ENCODE measurements around the gene CHRM5.

CHRM5 gene

DNA sequence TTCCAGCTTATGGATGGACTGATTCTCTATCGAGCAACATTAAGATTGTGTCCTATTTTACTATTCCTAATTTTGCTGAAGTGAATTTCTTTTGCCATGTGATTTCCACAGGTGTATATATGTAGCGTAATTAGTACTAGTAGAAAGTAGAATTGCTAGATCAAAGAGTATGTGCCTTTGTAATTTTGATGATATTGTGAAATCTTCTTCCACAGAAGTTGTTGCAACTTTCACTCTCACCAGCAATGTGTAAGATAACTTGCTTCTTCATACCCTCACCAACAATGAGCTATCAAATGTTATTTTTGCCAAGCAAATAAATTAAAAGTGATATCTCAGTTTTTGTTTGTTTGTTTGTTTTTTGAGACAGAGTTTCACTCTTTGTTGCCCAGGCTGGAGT is 139.0 kb downstream of the CHRM5 start (continued):
- no peak for TF ChIP-seq PATZ1 (CRISPR knock-in tag; IDR thresholded peaks at IDR 0.05; ENCODE audit: borderline replicate concordance)
- TF ChIP-seq ZFP30 (CRISPR knock-in tag; IDR thresholded peaks at IDR 0.05) = no peak
- no peak for TF ChIP-seq CSDC2 (CRISPR knock-in tag; IDR thresholded peaks at IDR 0.05)
- no peak for TF ChIP-seq BACH2 (CRISPR knock-in tag; IDR thresholded peaks at IDR 0.05; ENCODE audit: borderline replicate concordance)
- no peak for TF ChIP-seq SNAI2 (CRISPR knock-in tag; IDR thresholded peaks at IDR 0.05)

GRCh38 chr15:34109797-34110663 is 141.7 kb downstream of the CHRM5 start:
- TF ChIP-seq BACH2 (CRISPR knock-in tag; IDR thresholded peaks at IDR 0.05; ENCODE audit: borderline replicate concordance) (no peak), ZFP3 (CRISPR knock-in tag; IDR thresholded peaks at IDR 0.05) (no peak), ZNF565 (CRISPR knock-in tag; conservative IDR thresholded peaks at IDR 0.05; ENCODE audit: low read depth) (no peak), RARB (CRISPR knock-in tag; IDR thresholded peaks at IDR 0.05) (no peak), ISL1 (CRISPR knock-in tag; IDR thresholded peaks at IDR 0.05) (no peak), ARNTL (CRISPR knock-in tag; IDR thresholded peaks at IDR 0.05; ENCODE audit: borderline replicate concordance, low read depth) (no peak), ZFP30 (CRISPR knock-in tag; IDR thresholded peaks at IDR 0.05) (no peak)
- peak; percentile 80; the same call in 2 of the 3 replicates for ATAC-seq

DNA sequence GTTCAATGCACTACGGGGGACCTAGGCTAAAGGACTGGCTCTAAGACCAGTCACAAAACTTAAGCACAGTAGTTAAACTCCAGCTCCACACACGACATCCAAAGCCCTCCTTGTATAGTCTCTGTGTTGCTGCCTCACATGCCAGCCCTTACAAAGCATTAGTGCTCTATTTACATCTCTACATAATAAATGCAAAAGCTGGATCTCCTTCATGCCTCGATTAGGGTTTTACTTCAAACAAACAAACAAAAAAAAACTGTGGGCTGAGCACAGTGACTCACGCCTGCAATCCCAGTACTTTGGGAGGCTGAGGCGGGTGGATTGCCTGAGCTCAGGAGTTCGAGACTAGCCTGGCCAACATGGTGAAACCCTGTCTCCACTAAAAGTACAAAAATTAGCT is 143.2 kb downstream of the CHRM5 start:
- no peak for TF ChIP-seq PPARA (CRISPR knock-in tag; IDR thresholded peaks at IDR 0.05; ENCODE audit: borderline replicate concordance)
- TF ChIP-seq, protein P1, sequence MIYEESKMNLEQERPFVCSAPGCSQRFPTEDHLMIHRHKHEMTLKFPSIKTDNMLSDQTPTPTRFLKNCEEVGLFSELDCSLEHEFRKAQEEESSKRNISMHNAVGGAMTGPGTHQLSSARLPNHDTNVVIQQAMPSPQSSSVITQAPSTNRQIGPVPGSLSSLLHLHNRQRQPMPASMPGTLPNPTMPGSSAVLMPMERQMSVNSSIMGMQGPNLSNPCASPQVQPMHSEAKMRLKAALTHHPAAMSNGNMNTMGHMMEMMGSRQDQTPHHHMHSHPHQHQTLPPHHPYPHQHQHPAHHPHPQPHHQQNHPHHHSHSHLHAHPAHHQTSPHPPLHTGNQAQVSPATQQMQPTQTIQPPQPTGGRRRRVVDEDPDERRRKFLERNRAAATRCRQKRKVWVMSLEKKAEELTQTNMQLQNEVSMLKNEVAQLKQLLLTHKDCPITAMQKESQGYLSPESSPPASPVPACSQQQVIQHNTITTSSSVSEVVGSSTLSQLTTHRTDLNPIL (CRISPR knock-in tag; IDR thresholded peaks at IDR 0.05; ENCODE audit: low read depth) = no peak
- no peak for TF ChIP-seq ZC3H10 (CRISPR knock-in tag; IDR thresholded peaks at IDR 0.05)
- no peak for TF ChIP-seq ZNF565 (CRISPR knock-in tag; conservative IDR thresholded peaks at IDR 0.05; ENCODE audit: low read depth)
- TF ChIP-seq POU6F1 (CRISPR knock-in tag; IDR thresholded peaks at IDR 0.05; ENCODE audit: borderline replicate concordance, low read depth) = no peak
- no peak for TF ChIP-seq SNAI2 (CRISPR knock-in tag; IDR thresholded peaks at IDR 0.05)
- TF ChIP-seq ZFP3 (CRISPR knock-in tag; IDR thresholded peaks at IDR 0.05) = no peak
- no peak for TF ChIP-seq ZNF70 (CRISPR knock-in tag; IDR thresholded peaks at IDR 0.05)
- TF ChIP-seq, protein P2, sequence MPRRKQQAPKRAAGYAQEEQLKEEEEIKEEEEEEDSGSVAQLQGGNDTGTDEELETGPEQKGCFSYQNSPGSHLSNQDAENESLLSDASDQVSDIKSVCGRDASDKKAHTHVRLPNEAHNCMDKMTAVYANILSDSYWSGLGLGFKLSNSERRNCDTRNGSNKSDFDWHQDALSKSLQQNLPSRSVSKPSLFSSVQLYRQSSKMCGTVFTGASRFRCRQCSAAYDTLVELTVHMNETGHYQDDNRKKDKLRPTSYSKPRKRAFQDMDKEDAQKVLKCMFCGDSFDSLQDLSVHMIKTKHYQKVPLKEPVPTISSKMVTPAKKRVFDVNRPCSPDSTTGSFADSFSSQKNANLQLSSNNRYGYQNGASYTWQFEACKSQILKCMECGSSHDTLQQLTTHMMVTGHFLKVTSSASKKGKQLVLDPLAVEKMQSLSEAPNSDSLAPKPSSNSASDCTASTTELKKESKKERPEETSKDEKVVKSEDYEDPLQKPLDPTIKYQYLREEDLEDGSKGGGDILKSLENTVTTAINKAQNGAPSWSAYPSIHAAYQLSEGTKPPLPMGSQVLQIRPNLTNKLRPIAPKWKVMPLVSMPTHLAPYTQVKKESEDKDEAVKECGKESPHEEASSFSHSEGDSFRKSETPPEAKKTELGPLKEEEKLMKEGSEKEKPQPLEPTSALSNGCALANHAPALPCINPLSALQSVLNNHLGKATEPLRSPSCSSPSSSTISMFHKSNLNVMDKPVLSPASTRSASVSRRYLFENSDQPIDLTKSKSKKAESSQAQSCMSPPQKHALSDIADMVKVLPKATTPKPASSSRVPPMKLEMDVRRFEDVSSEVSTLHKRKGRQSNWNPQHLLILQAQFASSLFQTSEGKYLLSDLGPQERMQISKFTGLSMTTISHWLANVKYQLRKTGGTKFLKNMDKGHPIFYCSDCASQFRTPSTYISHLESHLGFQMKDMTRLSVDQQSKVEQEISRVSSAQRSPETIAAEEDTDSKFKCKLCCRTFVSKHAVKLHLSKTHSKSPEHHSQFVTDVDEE (CRISPR knock-in tag; IDR thresholded peaks at IDR 0.05) = no peak
- no peak for TF ChIP-seq CSDC2 (CRISPR knock-in tag; IDR thresholded peaks at IDR 0.05)
- no peak for TF ChIP-seq TOX (CRISPR knock-in tag; IDR thresholded peaks at IDR 0.05; ENCODE audit: borderline replicate concordance)
- TF ChIP-seq, protein P3, sequence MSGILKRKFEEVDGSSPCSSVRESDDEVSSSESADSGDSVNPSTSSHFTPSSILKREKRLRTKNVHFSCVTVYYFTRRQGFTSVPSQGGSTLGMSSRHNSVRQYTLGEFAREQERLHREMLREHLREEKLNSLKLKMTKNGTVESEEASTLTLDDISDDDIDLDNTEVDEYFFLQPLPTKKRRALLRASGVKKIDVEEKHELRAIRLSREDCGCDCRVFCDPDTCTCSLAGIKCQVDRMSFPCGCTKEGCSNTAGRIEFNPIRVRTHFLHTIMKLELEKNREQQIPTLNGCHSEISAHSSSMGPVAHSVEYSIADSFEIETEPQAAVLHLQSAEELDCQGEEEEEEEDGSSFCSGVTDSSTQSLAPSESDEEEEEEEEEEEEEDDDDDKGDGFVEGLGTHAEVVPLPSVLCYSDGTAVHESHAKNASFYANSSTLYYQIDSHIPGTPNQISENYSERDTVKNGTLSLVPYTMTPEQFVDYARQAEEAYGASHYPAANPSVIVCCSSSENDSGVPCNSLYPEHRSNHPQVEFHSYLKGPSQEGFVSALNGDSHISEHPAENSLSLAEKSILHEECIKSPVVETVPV (CRISPR knock-in tag; IDR thresholded peaks at IDR 0.05) = no peak
- TF ChIP-seq ZFP30 (CRISPR knock-in tag; IDR thresholded peaks at IDR 0.05) = no peak
- no peak for ATAC-seq

Data from SK-N-SH treated with all-trans-retinoic acid at 6 μM for 48 hours (cell line).